Activated CD4-positive, alpha-beta memory T cell treated with anti-CD3 and anti-CD28 coated beads for 36 hours (primary cell): ENCODE results near the gene GABRR1. TPM values are rescaled to one million over a fixed set of nuclear protein-coding genes. Genes with fewer than 3 reads are reported as not detected.

ENCODE experiments used
- CTCF ChIA-PET: fragments of 350-600 bp; sonication (Branson Sonifier 250); formaldehyde crosslinking; loops from one replicate; lab custom pipeline; 2021; ENCODE audit warnings: antibody characterized with exemption, inconsistent platforms; lab: Charles Lee
- POLR2A ChIA-PET: fragments of 350-600 bp; sonication (Branson Sonifier 250); formaldehyde crosslinking; loops from one replicate; lab custom pipeline; 2021; ENCODE audit warnings: antibody characterized with exemption; lab: Charles Lee
- DNase-seq: peaks from one replicate; pipeline ENCODE4 v3.0.0-alpha.2; 2020
- H3K27ac Mint-ChIP-seq: one replicate; pipeline ENCODE4 v1.8.0; 2021; ENCODE audit warnings: mixed read lengths
- H3K27me3 Mint-ChIP-seq: one replicate; pipeline ENCODE4 v1.8.0; 2021; ENCODE audit warnings: mixed read lengths
- H3K36me3 Mint-ChIP-seq: one replicate; pipeline ENCODE4 v1.8.0; 2021; ENCODE audit warnings: mixed read lengths
- H3K4me1 Mint-ChIP-seq: one replicate; pipeline ENCODE4 v1.8.0; 2021; ENCODE audit warnings: low read depth, mixed read lengths
- H3K4me3 Mint-ChIP-seq: one replicate; pipeline ENCODE4 v1.8.0; 2021; ENCODE audit warnings: mild to moderate bottlenecking, mixed read lengths
- H3K9me3 Mint-ChIP-seq: one replicate; pipeline ENCODE4 v1.8.0; 2021; ENCODE audit warnings: mixed read lengths
- intact Hi-C: fragments of 100-400 bp; cut with micrococcal nuclease; formaldehyde crosslinking; loops from one replicate; pipeline ENCODE4 v1.15.1; 2023
- total RNA-seq, 2 experiments: library from RNA; stranded (reverse); gene quantifications; one replicate each; pipeline ENCODE4 v1.2.3, GENCODE V29; 2021

The GABRR1 gene
- total RNA-seq, 2 experiments from 2014 or later = not detected

DNA sequence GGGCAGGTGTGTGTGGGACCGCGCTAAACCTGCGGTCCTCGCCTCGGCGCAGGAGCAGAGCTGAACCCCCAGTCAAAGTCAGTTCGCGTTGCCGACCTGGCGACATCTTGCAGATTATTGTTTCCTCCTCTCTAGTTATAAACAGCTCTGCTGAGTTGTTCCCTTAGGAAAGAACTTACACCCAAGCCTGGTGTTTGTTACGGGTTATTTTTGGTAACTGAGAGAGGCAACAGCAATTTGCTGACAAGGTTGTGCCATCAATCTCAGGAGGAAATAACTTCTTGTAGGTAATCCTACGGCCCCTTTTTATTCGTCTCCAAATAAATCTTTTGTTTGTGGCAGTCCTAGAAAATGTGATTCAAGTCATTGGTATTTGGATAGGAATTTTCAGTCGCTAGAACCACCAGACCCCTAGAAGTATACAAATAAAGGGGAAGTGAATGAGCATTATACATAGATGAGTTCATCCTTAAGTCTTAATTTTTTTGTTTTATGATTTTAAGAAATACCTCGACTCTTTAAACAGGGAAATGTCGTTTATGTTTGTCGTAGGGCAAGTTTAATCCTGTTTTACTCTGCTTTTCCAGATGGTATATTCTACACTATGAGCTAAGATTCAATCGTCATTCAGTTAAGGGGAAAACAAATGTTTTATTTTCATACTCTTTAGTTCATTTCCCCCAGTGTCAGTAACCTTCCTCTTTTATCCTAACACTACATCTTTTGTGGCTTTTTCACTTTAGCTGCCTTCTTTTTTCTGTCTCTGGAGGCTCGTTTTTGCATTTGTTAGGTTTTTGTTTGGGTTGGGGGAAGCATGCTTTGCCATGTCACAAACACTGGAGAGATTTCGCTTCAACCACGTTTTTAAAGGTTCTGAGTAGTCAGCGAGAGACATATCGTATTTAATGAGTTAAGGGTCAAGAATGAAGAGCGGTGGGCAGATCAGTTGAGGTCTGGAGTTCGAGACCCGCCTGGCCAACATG lies 70.1 kb downstream of the GABRR1 start:
- no peaks in the 10 kb centered on the region for H3K27me3 Mint-ChIP-seq
- H3K9me3 Mint-ChIP-seq = no peaks in the 10 kb centered on the region
- CTCF ChIA-PET = interaction anchor here (0.5 to 3.8 kb wide), 5 partner anchors 40 to 687 kb away, joined by 3 to 25 read pairs (median 9); partner anchors contain the start of gene PNRC1
- H3K4me1 Mint-ChIP-seq = peaks cover 37% of the 10 kb centered on the region
- peaks cover 14% of the 10 kb centered on the region for H3K36me3 Mint-ChIP-seq
- intact Hi-C loops = loop anchor here (2.0 kb wide), 1 partner anchor 204 kb away; no protein-coding TSS in a partner anchor
- H3K27ac Mint-ChIP-seq = peak overlapping the region; percentile 69
- POLR2A ChIA-PET = interaction anchor here (1.0 to 6.0 kb wide), 4 partner anchors 10 to 206 kb away, joined by 3 to 81 read pairs (median 4); partner anchors contain the start of genes PNRC1 and UBE2J1
- DNase-seq = peak; percentile 48
- peak overlapping the region; percentile 60 for H3K4me3 Mint-ChIP-seq

DNA sequence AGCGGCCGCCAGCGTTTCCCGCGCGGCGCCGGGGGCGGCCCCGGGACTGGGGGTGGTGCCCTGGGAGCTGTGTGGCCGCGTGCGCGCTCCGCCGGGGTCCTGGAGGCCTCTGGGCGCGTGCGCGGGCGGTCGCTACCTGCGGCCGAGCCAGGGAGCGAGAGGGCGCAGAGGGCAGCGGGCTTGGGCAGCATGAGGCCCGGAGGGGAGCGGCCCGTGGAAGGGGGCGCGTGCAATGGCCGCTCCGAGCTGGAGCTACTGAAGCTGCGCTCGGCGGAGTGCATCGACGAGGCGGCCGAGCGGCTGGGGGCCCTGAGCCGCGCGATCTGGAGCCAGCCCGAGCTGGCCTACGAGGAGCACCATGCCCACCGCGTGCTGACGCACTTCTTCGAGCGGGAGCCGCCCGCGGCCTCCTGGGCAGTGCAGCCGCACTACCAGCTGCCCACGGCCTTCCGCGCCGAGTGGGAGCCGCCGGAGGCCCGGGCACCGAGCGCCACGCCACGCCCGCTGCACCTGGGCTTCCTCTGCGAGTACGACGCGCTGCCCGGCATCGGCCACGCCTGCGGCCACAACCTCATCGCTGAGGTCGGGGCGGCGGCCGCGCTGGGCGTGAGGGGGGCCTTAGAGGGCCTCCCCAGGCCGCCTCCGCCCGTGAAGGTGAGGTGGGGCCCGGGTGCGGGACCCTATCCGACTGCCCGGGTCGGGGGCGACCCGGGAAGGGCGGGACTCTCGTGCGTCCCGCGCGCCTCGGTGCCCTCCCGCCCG lies 71.0 kb downstream of the GABRR1 start, which contains the start of gene PM20D2:
PM20D2 (plus strand) TSS at position 100 of the 762 bp plus-strand sequence; CDS start at position 190, 90 bp downstream.
- peak within 1 kb of the TSS; percentile 85 for H3K4me3 Mint-ChIP-seq
- H3K4me1 Mint-ChIP-seq = peaks cover 37% of the 10 kb centered on the region
- intact Hi-C loops = loop anchor here (1.0 to 2.0 kb wide), 5 partner anchors 48 to 205 kb away; partner anchors contain the start of gene PNRC1
- ChIA-PET CTCF (interaction anchor here (0.5 to 3.8 kb wide), 8 partner anchors 47 to 688 kb away, joined by 4 to 25 read pairs (median 7); partner anchors contain the start of genes PNRC1 and RNGTT), POLR2A (interaction anchor here (0.6 to 6.0 kb wide), 6 partner anchors 61 to 742 kb away, joined by 3 to 81 read pairs (median 5); partner anchors contain the start of genes PNRC1, RNGTT and UBE2J1)
- no peaks in the 10 kb centered on the region for H3K9me3 Mint-ChIP-seq
- H3K36me3 Mint-ChIP-seq = peaks cover 14% of the 10 kb centered on the region
- peak; percentile 71 for DNase-seq
- no peaks in the 10 kb centered on the region for H3K27me3 Mint-ChIP-seq
- peak within 1 kb of the TSS; percentile 95 for H3K27ac Mint-ChIP-seq

DNA sequence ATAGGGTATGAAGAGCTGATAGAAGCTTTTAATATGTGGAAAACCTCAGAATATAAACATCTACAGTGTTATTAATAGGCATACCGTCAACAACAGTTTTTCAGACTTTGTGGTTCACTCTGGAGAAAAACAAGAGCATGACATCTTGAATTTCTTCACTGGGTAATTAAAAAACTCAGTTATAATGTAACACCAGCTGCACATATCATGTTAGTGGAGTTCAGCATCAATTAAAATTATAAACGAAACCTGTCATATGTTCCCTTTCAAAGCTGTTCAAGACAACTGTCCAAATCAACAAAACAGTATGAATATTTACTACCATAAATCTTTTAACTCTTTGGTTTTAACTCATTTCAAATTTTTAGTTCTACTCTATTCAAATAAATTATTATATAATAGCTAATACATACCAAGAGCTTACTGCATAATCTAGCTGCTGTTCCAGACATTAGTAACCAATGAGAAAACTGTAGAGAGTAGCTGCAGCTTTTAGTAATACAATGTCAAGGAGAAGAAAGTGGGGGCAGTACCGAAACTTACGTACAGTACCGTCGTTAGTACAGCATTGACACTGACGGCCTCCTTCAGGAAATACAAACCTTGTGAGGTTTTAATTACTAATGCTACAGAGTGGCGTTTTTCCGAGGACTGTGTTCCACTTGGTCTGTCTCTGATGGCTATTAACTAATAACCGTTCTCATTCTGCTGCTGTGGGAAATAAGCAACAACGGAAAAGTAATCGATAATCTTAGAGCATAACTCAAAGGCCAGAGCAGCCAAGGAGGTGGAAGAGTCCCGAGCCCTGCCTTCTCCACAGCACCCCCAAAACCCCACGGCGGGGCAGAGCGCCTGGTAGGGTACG lies 71.8 kb downstream of the GABRR1 start:
- ChIA-PET POLR2A (interaction anchor here (0.6 to 6.0 kb wide), 5 partner anchors 65 to 743 kb away, joined by 3 to 81 read pairs (median 5); partner anchors contain the start of genes PNRC1, RNGTT and UBE2J1), CTCF (interaction anchor here (1.1 to 3.8 kb wide), 7 partner anchors 47 to 227 kb away, joined by 4 to 25 read pairs (median 8); partner anchors contain the start of genes PNRC1 and RNGTT)
- peak overlapping the region; percentile 85 for H3K4me3 Mint-ChIP-seq
- intact Hi-C loops = loop anchor here (1.0 to 2.0 kb wide), 4 partner anchors 47 to 163 kb away; partner anchors contain the start of gene PNRC1
- H3K4me1 Mint-ChIP-seq = peaks cover 37% of the 10 kb centered on the region
- H3K27me3 Mint-ChIP-seq = no peaks in the 10 kb centered on the region
- H3K36me3 Mint-ChIP-seq = peaks cover 14% of the 10 kb centered on the region
- peak overlapping the region; percentile 95 for H3K27ac Mint-ChIP-seq
- no peaks in the 10 kb centered on the region for H3K9me3 Mint-ChIP-seq
- DNase-seq = peak; percentile 62

DNA sequence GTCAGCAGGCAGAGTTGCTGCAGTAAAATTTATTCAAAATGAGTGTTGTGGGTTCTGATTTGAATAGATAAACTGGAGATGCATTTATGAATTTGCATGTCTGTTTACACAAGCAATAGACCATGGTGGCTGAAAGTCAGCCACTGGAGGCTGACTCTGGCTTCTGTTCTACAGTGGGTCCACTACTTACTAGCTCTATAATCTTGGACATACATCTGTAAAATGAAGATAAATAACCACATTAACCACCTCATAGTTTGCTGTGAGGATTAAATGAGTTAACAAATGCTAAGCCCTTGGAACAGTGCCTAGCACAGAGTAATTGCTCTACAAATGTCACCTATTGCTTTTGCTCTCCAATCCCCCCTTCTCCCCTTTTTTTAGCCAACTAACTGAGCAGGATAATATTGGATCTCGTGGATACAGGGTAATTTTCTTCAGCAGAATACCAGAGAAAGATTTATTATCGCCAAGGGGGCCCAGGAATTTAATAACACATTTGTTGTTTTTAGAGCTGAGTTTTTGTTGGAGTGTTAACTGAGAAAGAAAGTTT lies 72.7 kb downstream of the GABRR1 start:
- Mint-ChIP-seq H3K4me1 (peaks cover 37% of the 10 kb centered on the region), H3K9me3 (no peaks in the 10 kb centered on the region), H3K27ac (no peak overlapping the region), H3K36me3 (peaks cover 10% of the 10 kb centered on the region), H3K27me3 (no peaks in the 10 kb centered on the region), H3K4me3 (no peak overlapping the region)
- peak; percentile 25 for DNase-seq
- intact Hi-C loops = loop anchor here (2.0 kb wide), 1 partner anchor 162 kb away; no protein-coding TSS in a partner anchor
- POLR2A ChIA-PET = interaction anchor here (1.1 to 6.0 kb wide), 4 partner anchors 64 to 181 kb away, joined by 3 to 81 read pairs (median 6); partner anchors contain the start of genes PNRC1 and RNGTT
- CTCF ChIA-PET = interaction anchor here (1.8 to 3.8 kb wide), 5 partner anchors 46 to 227 kb away, joined by 8 to 25 read pairs (median 9); partner anchors contain the start of gene PNRC1

DNA sequence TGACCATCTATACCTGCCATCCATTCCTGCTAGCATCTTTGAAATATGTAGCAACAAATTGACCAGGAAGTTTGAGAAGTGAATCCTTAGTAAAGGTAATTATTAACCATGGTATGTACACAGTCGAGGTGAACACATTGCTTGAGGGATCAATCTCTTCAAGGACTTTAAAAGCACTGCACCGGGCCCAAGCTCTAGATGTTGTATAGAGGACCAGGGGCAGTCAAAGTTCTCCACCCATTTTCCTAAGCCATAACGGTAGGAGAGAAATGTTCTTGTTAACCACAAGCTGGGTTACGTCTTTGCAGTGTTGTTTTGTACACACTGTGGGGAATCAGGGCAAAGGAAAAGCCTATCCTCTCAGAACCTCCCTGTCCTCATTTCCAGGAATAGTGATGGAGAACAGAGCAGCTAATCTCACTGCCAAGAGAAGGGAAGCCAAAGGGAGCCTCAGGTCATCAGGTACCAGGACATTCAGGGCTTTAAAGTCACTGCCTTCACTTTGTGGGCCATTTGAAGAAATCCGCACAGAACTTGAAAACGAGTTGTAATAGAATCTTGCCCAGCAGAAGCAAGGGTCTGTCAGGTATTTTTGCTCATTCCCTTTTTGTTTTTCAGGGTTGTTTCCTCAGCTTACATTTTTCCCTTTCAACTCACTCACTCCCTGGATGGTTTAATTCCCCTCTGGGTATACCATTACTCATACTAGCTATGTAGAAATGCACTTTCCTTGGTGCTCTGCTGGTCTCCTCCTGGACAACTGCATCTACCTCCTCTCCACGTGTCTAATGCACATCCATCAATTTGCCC lies 76.6 kb downstream of the GABRR1 start:
- ChIA-PET POLR2A (no interaction called here), CTCF (no interaction called here)
- intact Hi-C loops = no loop called here
- Mint-ChIP-seq H3K27ac (no peak overlapping the region), H3K27me3 (no peaks in the 10 kb centered on the region), H3K4me3 (no peak overlapping the region), H3K9me3 (no peaks in the 10 kb centered on the region), H3K36me3 (no peaks in the 10 kb centered on the region), H3K4me1 (peaks cover 16% of the 10 kb centered on the region)
- no peak for DNase-seq

DNA sequence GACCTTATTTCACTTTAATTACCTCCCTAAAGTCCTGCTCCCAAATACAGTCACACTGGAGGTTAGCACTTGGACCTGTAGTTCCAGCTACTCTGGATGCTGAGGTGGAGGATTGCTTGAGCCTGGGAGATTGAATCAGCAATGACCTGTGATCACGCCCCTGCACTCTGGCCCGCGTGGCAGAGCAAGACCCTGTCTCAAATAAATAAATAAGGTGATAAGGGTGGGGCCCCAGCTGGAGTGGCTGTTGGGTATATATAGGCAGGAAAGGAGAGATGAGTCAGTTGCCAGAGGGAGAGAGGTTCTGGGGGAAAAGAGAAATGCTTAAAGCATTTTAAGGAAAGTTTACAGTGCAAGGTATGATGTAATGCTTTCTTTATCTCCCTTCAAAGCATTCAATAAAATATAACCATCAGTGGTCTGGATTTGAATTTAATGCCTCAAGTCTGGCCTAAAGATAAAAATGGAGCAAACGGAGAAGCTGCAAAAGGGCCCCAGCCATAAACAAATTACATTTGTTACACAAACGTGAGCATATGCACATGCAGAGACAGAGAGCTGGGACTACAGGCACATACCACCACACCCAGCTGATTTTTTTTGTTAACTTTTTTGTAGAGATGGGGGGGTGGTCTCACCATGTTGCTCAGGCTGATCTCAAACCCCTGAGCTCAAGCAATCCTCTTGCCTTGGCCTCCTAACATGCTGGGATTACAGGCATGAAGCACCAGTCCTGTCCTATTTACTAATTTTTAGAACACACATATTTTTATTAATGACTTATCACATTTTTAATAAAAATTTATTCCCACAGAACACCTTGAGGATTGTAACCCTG lies 77.4 kb downstream of the GABRR1 start:
- Mint-ChIP-seq H3K36me3 (no peaks in the 10 kb centered on the region), H3K9me3 (no peaks in the 10 kb centered on the region), H3K4me1 (peaks cover 10% of the 10 kb centered on the region), H3K27me3 (no peaks in the 10 kb centered on the region), H3K27ac (no peak overlapping the region), H3K4me3 (no peak overlapping the region)
- no peak for DNase-seq
- ChIA-PET POLR2A (no interaction called here), CTCF (no interaction called here)
- intact Hi-C loops = no loop called here

DNA sequence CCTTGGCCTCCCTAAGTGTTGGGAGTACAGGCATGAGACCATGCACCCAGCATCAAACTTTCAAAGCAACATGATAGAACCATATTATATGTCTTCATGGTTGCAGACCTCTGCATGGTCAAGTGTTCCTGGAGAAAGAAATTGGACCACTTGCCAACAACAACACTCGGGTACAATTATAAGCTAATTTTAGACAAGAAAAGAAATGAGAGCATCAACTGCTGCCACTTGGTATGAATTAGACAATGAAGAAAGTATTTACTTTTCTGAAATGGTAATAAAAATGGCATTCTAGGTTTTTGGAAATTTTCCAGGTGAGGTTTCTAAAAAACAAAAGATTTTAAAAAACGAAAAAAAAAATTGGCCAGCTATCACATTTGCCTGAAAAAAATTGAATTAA lies 79.0 kb downstream of the GABRR1 start:
- H3K36me3 Mint-ChIP-seq = no peaks in the 10 kb centered on the region
- H3K27ac Mint-ChIP-seq = no peak overlapping the region
- no peaks in the 10 kb centered on the region for H3K27me3 Mint-ChIP-seq
- intact Hi-C loops = no loop called here
- DNase-seq = no peak
- POLR2A ChIA-PET = no interaction called here
- CTCF ChIA-PET = no interaction called here
- no peak overlapping the region for H3K4me3 Mint-ChIP-seq
- no peaks in the 10 kb centered on the region for H3K9me3 Mint-ChIP-seq
- no peaks in the 10 kb centered on the region for H3K4me1 Mint-ChIP-seq

DNA sequence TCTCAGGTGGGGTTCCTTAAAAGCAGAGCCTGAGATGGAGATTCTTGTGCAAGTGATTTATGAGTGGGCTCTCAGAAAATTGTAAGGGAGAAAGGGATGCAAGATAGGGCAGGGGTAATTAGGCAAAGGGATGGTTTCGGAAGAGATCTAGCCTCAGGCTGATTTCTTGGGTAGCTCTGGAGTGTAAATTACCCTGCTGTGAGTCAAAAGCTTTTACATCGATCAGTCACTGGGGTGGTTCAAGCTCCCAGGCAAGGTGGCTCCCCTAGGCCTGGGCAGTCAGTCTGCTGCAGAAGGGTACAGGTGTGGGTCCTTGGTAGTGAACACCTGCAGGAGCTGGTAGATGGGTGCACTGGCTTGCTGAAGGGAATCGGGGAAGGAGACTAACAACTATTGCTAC lies 82.4 kb downstream of the GABRR1 start:
- intact Hi-C loops = no loop called here
- Mint-ChIP-seq H3K27me3 (no peaks in the 10 kb centered on the region), H3K27ac (no peak overlapping the region), H3K4me3 (no peak overlapping the region), H3K36me3 (no peaks in the 10 kb centered on the region), H3K9me3 (no peaks in the 10 kb centered on the region), H3K4me1 (no peaks in the 10 kb centered on the region)
- CTCF ChIA-PET = no interaction called here
- POLR2A ChIA-PET = no interaction called here
- no peak for DNase-seq

DNA sequence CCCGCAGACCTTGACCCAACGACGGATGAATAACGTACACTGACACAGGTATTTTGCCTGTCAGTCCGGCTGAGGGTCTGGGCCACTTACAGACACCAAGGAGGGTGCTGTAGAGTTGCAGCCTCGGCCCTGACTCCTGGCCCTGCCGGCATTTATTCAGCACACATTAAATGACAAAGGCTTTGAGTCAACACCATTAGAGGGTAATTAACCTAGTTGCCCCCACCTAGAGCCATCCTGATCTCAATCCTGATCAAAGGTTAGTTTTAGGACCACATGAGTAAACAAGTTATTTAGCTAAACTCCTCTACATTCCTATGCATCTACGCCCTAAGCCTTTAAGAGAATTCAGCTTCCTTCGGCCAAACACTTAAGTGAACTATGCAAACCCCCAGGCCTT lies 83.2 kb downstream of the GABRR1 start:
- DNase-seq = no peak
- H3K27me3 Mint-ChIP-seq = no peaks in the 10 kb centered on the region
- H3K4me3 Mint-ChIP-seq = no peak overlapping the region
- no peaks in the 10 kb centered on the region for H3K4me1 Mint-ChIP-seq
- no peak overlapping the region for H3K27ac Mint-ChIP-seq
- no peaks in the 10 kb centered on the region for H3K36me3 Mint-ChIP-seq
- POLR2A ChIA-PET = no interaction called here
- intact Hi-C loops = no loop called here
- H3K9me3 Mint-ChIP-seq = no peaks in the 10 kb centered on the region
- CTCF ChIA-PET = no interaction called here
